Body of pancreas (tissue), 4 donors: ENCODE measurements around the gene RASA3.

ENCODE experiments used
- POLR2A ChIP-seq, 3 donors: fragments of 450-650 bp; IDR thresholded peaks; one replicate each; pipeline ENCODE4 v1.6.1; 2016; ENCODE audit warnings: antibody characterized with exemption in 3 of 3, mild to moderate bottlenecking in 2 of 3
- TF ChIP-seq, protein P1 (sequence below), 7 experiments: fragments of 450-650 bp in 4 of 7; fragments of 200-600 bp in 3 of 7; sonication (generic) in 3 of 7; IDR thresholded peaks; one replicate each; pipeline ENCODE4 v1.5.1; 2016 to 2019; ENCODE audit warnings: antibody characterized with exemption in 7 of 7

DNA sequence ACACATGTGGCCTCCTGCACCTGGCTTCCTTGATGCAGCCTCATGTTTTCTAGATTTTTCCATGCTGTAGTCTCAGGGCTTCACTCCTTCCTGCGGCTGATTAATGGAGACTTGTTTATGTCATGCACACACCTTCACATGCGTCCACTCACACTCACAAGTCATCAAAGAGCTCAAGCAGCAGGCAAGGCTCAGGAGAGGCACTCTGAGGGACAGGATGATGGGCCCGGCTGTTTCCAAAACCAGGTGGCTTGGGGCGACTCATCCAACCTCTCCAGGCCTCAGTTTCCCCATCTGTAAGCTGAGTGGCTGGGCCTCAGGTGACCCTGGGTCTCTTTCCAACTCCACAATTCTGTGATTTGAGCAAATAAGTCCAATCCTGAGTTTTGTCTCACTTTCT, 36.9 kb downstream of the RASA3 start:
- TF ChIP-seq, protein P1, sequence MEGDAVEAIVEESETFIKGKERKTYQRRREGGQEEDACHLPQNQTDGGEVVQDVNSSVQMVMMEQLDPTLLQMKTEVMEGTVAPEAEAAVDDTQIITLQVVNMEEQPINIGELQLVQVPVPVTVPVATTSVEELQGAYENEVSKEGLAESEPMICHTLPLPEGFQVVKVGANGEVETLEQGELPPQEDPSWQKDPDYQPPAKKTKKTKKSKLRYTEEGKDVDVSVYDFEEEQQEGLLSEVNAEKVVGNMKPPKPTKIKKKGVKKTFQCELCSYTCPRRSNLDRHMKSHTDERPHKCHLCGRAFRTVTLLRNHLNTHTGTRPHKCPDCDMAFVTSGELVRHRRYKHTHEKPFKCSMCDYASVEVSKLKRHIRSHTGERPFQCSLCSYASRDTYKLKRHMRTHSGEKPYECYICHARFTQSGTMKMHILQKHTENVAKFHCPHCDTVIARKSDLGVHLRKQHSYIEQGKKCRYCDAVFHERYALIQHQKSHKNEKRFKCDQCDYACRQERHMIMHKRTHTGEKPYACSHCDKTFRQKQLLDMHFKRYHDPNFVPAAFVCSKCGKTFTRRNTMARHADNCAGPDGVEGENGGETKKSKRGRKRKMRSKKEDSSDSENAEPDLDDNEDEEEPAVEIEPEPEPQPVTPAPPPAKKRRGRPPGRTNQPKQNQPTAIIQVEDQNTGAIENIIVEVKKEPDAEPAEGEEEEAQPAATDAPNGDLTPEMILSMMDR (IDR thresholded peaks at IDR 0.05): no peak
- no peak for TF ChIP-seq POLR2A (IDR thresholded peaks at IDR 0.05)
